ENCODE data around the gene CHGA. TPM values are rescaled to one million over a fixed set of nuclear protein-coding genes. Genes with fewer than 3 reads are reported as not detected.

The CHGA gene
- total and polyA plus RNA-seq, 2 of the 8 experiments (the other 6 are each of a cell fraction or from before 2014, with no cell fraction given): 17.5 to 28.2 TPM

- H3K23me2 ChIP-seq (ENCODE audit: low read depth, low read length): no peaks in the 10 kb centered on the region
- H3K27me3 ChIP-seq (replicated peaks in 1 of 4; ENCODE audit: control insufficient read depth in 3 of 4, extremely low read depth in 1 of 4, insufficient read depth in 3 of 4, low read length in 3 of 4): no peaks in the 10 kb centered on the region
- no peaks in the 10 kb centered on the region for H3K79me2 ChIP-seq (ENCODE audit: control insufficient read depth in 1 of 2, insufficient read depth in 2 of 2, low read length in 2 of 2)
- DNase-seq (ENCODE audit: low read depth in 1 of 2, low spot score in 2 of 2): no peak
- H2AK5ac ChIP-seq (ENCODE audit: low read depth, low read length): no peak overlapping the region
- H2BK12ac ChIP-seq (ENCODE audit: low read depth, low read length): no peak overlapping the region
- H4K5ac ChIP-seq (ENCODE audit: insufficient read length, low read depth, low read length): no peak overlapping the region
- H2BK15ac ChIP-seq (ENCODE audit: low read length): no peak overlapping the region
- no peaks in the 10 kb centered on the region for H3K4me1 ChIP-seq (replicated peaks in 1 of 4; ENCODE audit: control insufficient read depth in 3 of 4, insufficient read depth in 4 of 4, low read length in 3 of 4)
- H2BK5ac ChIP-seq (ENCODE audit: low read depth, low read length): no peak overlapping the region
- H3K23ac ChIP-seq (ENCODE audit: insufficient read length): no peak overlapping the region
- peaks cover 0 to 8% of the 10 kb centered on the region in 2 experiments for H4K20me1 ChIP-seq (replicated peaks in 1 of 2; ENCODE audit: control insufficient read depth in 1 of 2, insufficient read depth in 2 of 2, low read length in 2 of 2)
- no peak overlapping the region for H3K4ac ChIP-seq (replicated peaks; ENCODE audit: insufficient read length, low read depth, low read length)
- no peak overlapping the region for H2AFZ ChIP-seq (ENCODE audit: low read length)
- no peak overlapping the region for H4K91ac ChIP-seq (replicated peaks; ENCODE audit: insufficient read length, low read length)
- H3K36me3 ChIP-seq (ENCODE audit: control insufficient read depth in 2 of 4, insufficient read depth in 4 of 4, low read length in 3 of 4): no peaks in the 10 kb centered on the region
- no peak overlapping the region for H3K4me3 ChIP-seq (ENCODE audit: extremely low read depth in 1 of 4, insufficient read depth in 2 of 4, low read depth in 3 of 4, low read length in 4 of 4)
- no peak overlapping the region for H4K8ac ChIP-seq (ENCODE audit: extremely low read depth, insufficient read depth, low read length)
- TF ChIP-seq POLR2A (IDR thresholded peaks at IDR 0.05; ENCODE audit: control extremely low read depth in 1 of 2, low read depth in 2 of 2, low read length in 2 of 2) (0 out of 3 replicates have a peak, but pooled peaks of 1 of the 2 experiments have one; percentile 9), RXRA (IDR thresholded peaks at IDR 0.05; ENCODE audit: insufficient read depth, low read depth, low read length) (no peak), PHF8 (conservative IDR thresholded peaks at IDR 0.05; ENCODE audit: low read depth, low read length) (no peak), BCL11A (IDR thresholded peaks at IDR 0.05; ENCODE audit: low read depth in 2 of 2, low read length in 2 of 2) (no peak), SP2 (IDR thresholded peaks at IDR 0.05; ENCODE audit: low read length) (no peak), POLR2AphosphoS5 (IDR thresholded peaks at IDR 0.05; ENCODE audit: low read depth, low read length) (no peak; the same call in 1 of the 2 replicates), BACH1 (IDR thresholded peaks at IDR 0.05; ENCODE audit: low read length) (no peak)
- POLR2A ChIA-PET (ENCODE audit: partially characterized antibody): interaction anchor here (1.5 to 1.8 kb wide), 2 partner anchors 9 to 10 kb away, joined by 6 read pairs; partner anchors contain the start of gene CHGA
- no peak overlapping the region for H2BK20ac ChIP-seq (ENCODE audit: low read length)
- H3K14ac ChIP-seq (ENCODE audit: insufficient read length): no peak overlapping the region
- H3K27ac ChIP-seq (ENCODE audit: low read depth, low read length): no peak overlapping the region
- H3K9ac ChIP-seq (replicated peaks in 1 of 4; ENCODE audit: extremely low read depth in 1 of 4, low read depth in 3 of 4, low read length in 3 of 4): no peak overlapping the region
- 88% methylated on average over 8 of the region's 8 CpGs; no CpG with 5 or more reads in 1 of the 2 experiments for WGBS, 2 experiments (ENCODE audit: extremely low coverage in 1 of 2, insufficient coverage in 1 of 2, insufficient read length in 1 of 2, insufficient replicate concordance in 2 of 2, low coverage in 1 of 2, low lambda C conversion rate in 2 of 2, missing lambda C conversion rate in 1 of 2)
- H3K79me1 ChIP-seq (ENCODE audit: low read depth, low read length): no peaks in the 10 kb centered on the region
- no peak overlapping the region for H3K18ac ChIP-seq (ENCODE audit: extremely low read depth, low read length)
- no peak for FAIRE-seq
- H3K9me3 ChIP-seq (ENCODE audit: insufficient read depth in 2 of 2, low read depth in 1 of 2, low read length in 1 of 2): no peaks in the 10 kb centered on the region
- CTCF ChIA-PET (ENCODE audit: partially characterized antibody): interaction anchor here (0.6 to 3.0 kb wide), 10 partner anchors 11 to 250 kb away, joined by 3 to 12 read pairs (median 3); no protein-coding TSS in a partner anchor
- H3K56ac ChIP-seq (replicated peaks; ENCODE audit: insufficient read length, low read depth, low read length): no peak overlapping the region
- H2BK120ac ChIP-seq (replicated peaks; ENCODE audit: low read depth, low read length): no peak overlapping the region
- H3K4me2 ChIP-seq (ENCODE audit: insufficient read depth in 1 of 2, low read depth in 2 of 2, low read length in 2 of 2): no peak overlapping the region
Observed at GRCh38 chr14:92933481-92933880, 10.5 kb downstream of the CHGA start.

Measured in H1 (cell line).